Inferior parietal cortex (tissue), 1 donor: ENCODE results near the gene LSM12.

Source experiments
- DNase-seq: peaks from one replicate; pipeline ENCODE4 v3.0.0-alpha.2; 2016; ENCODE audit errors: extremely low spot score

LSM12 gene

GRCh38 chr17:44095647-44096496 lies 29.4 kb upstream of the LSM12 start:
- DNase-seq: no peak

GRCh38 chr17:44095388-44095646 lies 28.8 kb upstream of the LSM12 start:
- no peak for DNase-seq

GRCh38 chr17:44094701-44095387 lies 28.4 kb upstream of the LSM12 start:
- DNase-seq: no peak

- DNase-seq: no peak
These were observed 26.9 kb upstream of the LSM12 start for GRCh38 chr17:44093231-44093900.

GRCh38 chr17:44092051-44092450 lies 25.6 kb upstream of the LSM12 start:
- no peak for DNase-seq

DNA sequence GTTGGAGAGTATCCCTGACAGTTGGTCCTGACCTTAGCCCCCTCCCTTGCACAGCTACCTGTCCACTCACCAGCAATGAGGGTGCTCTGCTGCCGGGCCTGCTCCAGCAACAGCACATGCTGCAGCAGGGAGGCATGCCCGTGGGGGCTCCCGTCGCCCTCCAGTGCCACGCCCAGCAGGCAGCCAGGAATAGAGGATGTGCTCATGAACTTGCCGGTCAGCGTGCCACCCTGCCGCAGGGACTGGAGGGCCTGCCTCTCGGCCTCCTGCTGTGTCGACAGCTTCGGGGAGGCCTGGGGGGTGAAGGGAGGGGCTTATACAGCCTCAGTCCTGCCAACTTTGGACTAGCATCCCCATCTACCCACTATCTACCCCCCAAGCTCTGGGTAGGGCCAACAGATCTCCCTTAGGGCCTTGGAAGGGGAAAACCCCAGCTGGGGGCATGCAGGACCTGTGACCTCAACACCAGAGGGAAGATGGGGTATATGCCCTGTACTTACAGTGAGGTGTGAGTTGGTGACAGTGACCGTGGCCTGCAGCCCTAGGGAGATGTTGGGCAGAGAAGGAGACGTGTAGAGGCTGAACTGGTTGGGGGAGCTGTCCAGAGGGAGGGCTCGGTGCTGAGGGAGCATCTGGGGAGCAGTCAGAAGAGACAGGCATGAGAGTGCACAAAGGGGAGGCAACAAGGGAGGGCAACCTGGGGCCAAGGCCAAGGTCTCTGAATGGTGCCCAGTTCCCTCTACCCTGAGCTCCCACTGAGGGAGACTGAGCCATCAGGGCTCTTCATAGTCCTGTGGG lies 24.9 kb upstream of the LSM12 start:
- no peak for DNase-seq

GRCh38 chr17:44088254-44088653 lies 21.8 kb upstream of the LSM12 start:
- no peak for DNase-seq

- DNase-seq: no peak
These were observed 20.8 kb upstream of the LSM12 start for GRCh38 chr17:44087319-44087718.

- DNase-seq: no peak
These were observed 20.2 kb upstream of the LSM12 start for GRCh38 chr17:44086364-44087311.

DNA sequence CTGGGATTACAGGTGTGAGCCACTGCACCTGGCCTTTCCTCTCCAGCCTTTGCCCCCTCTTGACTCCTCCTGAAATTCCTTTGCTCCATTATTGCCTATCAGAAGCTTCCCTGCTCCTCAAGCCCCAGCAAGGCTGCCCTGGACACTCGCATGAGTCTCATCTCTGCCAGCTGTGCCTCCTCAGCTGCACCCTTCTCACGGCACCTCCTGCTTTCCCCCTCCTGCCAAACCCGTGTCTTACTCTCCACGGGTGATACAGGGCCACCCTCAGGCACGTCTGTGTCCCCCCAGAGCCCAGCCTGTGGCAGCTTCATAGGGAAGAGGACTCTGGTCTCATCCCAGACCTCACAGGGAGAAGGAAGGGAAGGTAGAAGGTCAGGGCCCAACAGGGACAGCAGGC lies 19.4 kb upstream of the LSM12 start:
- DNase-seq: no peak

DNA sequence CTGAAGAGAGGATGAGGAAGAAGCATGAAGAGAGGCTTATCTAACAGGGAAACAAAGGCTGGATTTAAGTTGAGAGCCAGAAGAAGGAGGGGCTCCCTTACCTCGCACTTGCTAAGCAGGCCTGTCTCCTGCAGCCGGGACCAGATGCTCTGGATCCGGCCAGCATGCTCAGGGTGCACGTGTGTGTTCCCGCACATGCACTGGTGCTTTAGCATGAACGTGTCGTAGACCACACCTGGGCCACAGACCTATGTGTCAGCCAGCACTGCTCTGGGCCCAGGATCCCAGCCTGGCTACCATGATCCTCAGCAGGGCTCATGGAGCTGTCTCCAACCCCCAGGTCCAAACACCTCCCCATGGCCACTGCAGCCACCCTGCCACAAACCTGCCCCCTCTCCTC lies 18.4 kb upstream of the LSM12 start:
- DNase-seq: no peak

GRCh38 chr17:44084131-44084538 lies 17.7 kb upstream of the LSM12 start:
- no peak for DNase-seq

DNA sequence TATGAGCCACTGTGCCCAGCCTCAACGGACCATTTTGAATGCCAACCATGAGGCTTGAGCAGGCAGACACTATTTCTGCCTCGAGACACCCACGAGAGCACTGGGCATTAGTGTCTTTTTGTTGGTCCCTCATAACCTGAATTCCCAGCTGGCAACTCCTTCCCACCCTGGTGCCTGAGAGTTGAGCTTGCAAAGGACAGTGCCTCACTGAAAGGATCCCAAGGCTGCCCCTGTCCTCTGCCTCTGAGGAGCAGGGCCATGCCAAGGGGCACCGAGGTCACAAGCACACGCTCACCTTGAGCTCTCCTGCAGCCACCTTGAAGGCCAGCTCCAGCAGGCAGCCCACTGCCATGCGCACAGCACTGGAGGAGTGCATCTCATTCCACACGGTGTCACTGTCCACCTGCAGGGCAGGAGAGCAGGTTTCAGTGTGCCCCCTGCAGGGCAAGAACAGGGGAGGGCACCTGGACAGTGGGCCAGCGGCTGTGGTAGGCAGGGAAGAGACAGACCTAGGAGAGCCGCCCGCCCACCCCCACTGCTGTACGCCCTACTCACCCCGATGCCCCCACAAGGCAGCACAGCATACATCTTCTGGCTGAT lies 16.9 kb upstream of the LSM12 start:
- no peak for DNase-seq

DNA sequence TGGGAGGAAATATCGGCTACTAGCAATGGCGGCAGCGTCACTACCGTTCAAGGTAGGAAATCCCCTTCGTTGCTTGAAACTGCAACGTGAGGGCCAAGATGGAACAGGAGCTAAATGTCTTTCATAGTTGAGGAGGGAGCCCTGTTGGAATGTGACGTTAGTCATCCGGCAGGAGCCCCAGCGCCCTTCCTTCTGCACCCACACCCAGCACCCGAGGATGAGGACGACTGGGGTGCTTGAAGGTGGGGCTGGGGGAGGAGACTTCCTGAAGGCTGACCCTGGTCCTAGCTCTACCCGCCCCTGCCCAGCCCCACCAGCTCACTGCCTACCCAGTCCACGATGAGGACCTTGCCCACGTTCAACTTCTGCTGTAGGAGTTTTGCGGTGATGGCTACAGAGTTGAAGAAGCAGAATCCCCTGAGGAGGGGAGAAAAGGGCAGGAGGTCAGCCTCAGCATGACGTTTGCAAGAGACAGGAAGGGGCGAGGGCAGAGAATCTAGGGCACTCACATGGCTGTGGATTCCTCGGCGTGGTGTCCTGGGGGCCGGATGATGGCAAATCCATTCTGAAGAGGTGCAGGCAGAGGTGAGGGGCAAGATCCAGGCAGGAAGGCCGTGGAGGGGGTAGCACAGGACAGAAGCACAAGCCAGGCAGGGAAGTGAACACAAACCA lies 15.9 kb upstream of the LSM12 start:
- no peak for DNase-seq

- no peak for DNase-seq
These were observed 15.2 kb upstream of the LSM12 start for GRCh38 chr17:44081681-44082080.

DNA sequence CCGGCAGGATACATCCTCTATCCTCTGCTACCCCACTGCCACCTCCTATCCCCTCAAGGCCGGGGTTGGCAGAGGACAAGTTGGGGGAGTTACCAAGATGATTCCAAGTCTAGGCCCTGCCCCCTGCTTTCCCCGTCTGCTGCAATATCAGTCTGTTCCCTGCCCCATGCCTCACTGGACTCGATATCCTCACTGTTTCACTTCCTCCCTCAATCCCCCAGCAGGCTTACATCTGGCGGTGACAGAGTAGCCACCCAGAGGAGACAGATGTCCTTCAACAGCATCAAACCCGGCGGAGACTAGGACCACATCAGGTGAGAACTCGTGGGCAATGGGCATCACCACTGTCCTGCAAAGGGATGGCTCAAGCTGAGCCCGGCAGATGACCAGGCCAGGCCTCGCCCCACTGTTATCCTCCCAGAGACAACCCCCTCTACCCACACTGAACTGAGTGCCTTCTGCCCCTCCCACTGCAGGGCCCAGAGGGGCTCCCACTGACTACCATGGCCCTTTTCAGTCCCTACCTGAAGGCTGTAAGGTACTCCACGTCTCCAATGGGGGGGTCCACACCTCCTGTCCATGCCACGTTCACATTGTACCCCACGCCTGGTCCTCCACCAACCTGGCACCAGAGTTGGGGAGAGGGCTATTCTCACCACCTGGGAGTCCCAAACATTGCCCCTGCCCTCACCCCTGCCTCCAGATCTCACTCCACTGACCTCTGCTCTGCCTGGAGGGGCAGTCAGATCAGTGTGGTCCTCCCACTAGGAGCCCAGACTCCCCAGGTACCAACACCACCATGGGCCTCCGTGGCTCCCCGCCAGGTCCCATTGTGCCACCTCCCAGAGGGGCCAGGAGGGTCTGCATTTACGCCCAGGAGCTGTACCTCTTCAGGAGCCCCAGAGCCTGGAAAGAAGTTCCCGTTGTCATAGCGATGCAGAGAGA lies 13.7 kb upstream of the LSM12 start:
- no peak for DNase-seq

GRCh38 chr17:44078412-44078811 lies 11.9 kb upstream of the LSM12 start:
- DNase-seq: no peak

GRCh38 chr17:44077595-44077909 lies 11.1 kb upstream of the LSM12 start:
- DNase-seq: no peak
